Suppressor macrophage (primary cell): ENCODE data around the gene BAIAP2L2.
"Not testable (repeated sequence)": the region's sequence is repeated elsewhere in the genome, so short reads cannot be mapped to it uniquely, and the experiment has no call there.

ENCODE experiments used
- DNase-seq, 4 experiments: peaks; one replicate each; pipeline ENCODE4 v3.0.0-alpha.2; 2020 to 2022

Gene BAIAP2L2

GRCh38 chr22:38037367-38038150 is 72.9 kb downstream of the BAIAP2L2 start:
- DNase-seq = not testable (repeated sequence)

GRCh38 chr22:38036392-38037062 is 74.0 kb downstream of the BAIAP2L2 start:
- DNase-seq = no peak

- DNase-seq = no peak
These were observed 75.0 kb downstream of the BAIAP2L2 start for GRCh38 chr22:38035530-38035885.
